ENCODE data around the gene LPCAT4.

Gene LPCAT4

GRCh38 chr15:34365091-34365825 lies 1.7 kb downstream of the LPCAT4 start:
- H3K4me3 ChIP-seq (ENCODE audit: low read depth, low read length), result no peak overlapping the region
- DNase-seq (ENCODE audit: low read depth), result no peak

GRCh38 chr15:34364041-34364440 lies 3.0 kb downstream of the LPCAT4 start:
- H3K4me3 ChIP-seq (ENCODE audit: low read depth, low read length), result no peak overlapping the region
- no peak for TF ChIP-seq CTCF (IDR thresholded peaks at IDR 0.05; ENCODE audit: control insufficient read depth, extremely low read depth, insufficient read depth)

More at GRCh38 chr15:34365091-34365825, 1.7 kb downstream of the LPCAT4 start:
- TF ChIP-seq CTCF (IDR thresholded peaks at IDR 0.05; ENCODE audit: control insufficient read depth, extremely low read depth, insufficient read depth), result no peak

GRCh38 chr15:34362047-34362773 lies 4.8 kb downstream of the LPCAT4 start:
- 0 out of 2 replicates have a peak, but pooled peaks have one; percentile 2 for TF ChIP-seq CTCF (IDR thresholded peaks at IDR 0.05; ENCODE audit: control insufficient read depth, extremely low read depth, insufficient read depth)

More at GRCh38 chr15:34364041-34364440, 3.0 kb downstream of the LPCAT4 start:
- no peak for DNase-seq (ENCODE audit: low read depth)

GRCh38 chr15:34361278-34361677 lies 5.7 kb downstream of the LPCAT4 start:
- no peak for TF ChIP-seq CTCF (IDR thresholded peaks at IDR 0.05; ENCODE audit: control insufficient read depth, extremely low read depth, insufficient read depth)
- DNase-seq (ENCODE audit: low read depth), result no peak
- H3K4me3 ChIP-seq (ENCODE audit: low read depth, low read length), result no peak overlapping the region

More at GRCh38 chr15:34362047-34362773, 4.8 kb downstream of the LPCAT4 start:
- DNase-seq (ENCODE audit: low read depth), result no peak
- no peak overlapping the region for H3K4me3 ChIP-seq (ENCODE audit: low read depth, low read length)

GRCh38 chr15:34360298-34360697 lies 6.7 kb downstream of the LPCAT4 start:
- TF ChIP-seq CTCF (IDR thresholded peaks at IDR 0.05; ENCODE audit: control insufficient read depth, extremely low read depth, insufficient read depth), result peak; percentile 37
- no peak overlapping the region for H3K4me3 ChIP-seq (ENCODE audit: low read depth, low read length)
- DNase-seq (ENCODE audit: low read depth), result peak; percentile 43

GRCh38 chr15:34359416-34359815 lies 7.6 kb downstream of the LPCAT4 start:
- no peak overlapping the region for H3K4me3 ChIP-seq (ENCODE audit: low read depth, low read length)
- no peak for DNase-seq (ENCODE audit: low read depth)
- no peak for TF ChIP-seq CTCF (IDR thresholded peaks at IDR 0.05; ENCODE audit: control insufficient read depth, extremely low read depth, insufficient read depth)

All from LNCaP clone FGC (cell line).